K562 (cell line): ENCODE results near the gene APEX1. TPM values are rescaled to one million over a fixed set of nuclear protein-coding genes. Genes with fewer than 3 reads are reported as not detected.
A peak's percentile ranks its signal among the peaks of the same experiment; 100 is the strongest.

Experiments
- ATAC-seq: fragments of 200-7000 bp; cut with Tn5 transposase; 3 replicates; pipeline ENCODE4 v1.9.1; 2020; ENCODE audit warnings: moderate library complexity
- BruUV-seq: library from RNA; stranded (reverse); fragments of 400-500 nt; replicated peaks from 2 replicates; lab custom pipeline; 2021; lab: Mats Ljungman, UMichigan
- CTCF ChIA-PET: fragments of 300-600 bp; formaldehyde crosslinking; extraction: SDS; loops from one replicate; lab custom pipeline; 2021; ENCODE audit warnings: low intra/inter-chr PET ratio; lab: Yijun Ruan, JAX
- POLR2A ChIA-PET: fragments of 300-600, 350-650 bp; sonication (Branson Sonifier 250); formaldehyde crosslinking; extraction: SDS; loops from one replicate; lab custom pipeline; 2021; ENCODE audit warnings: antibody characterized with exemption, inconsistent platforms; lab: Yijun Ruan, JAX
- DNase-seq, 4 experiments: peaks; one replicate each; pipeline versions ENCODE4 v3.0.0 to v3.0.0-alpha.2; 2011 to 2018; ENCODE audit warnings: low spot score in 3 of 4, mixed read lengths in 3 of 4; ENCODE audit errors: extremely low read depth in 1 of 4
- FAIRE-seq: peaks from 2 replicates; lab custom pipeline; 2011; peaks lifted over from hg19 to GRCh38; lab: Jason Lieb, UNC
- H2AFZ ChIP-seq: 2 replicates; pipeline ENCODE4 v1.6.0; 2011; ENCODE audit warnings: low read depth, low read length, control low read depth, inconsistent platforms
- H3K27ac ChIP-seq: fragments of 200-600 bp; 3 replicates; pipeline ENCODE4 v1.8.0; 2011; ENCODE audit warnings: low read depth, mild to moderate bottlenecking, control low read depth, inconsistent platforms, low read length, moderate library complexity, mixed read lengths; ENCODE audit errors: extremely low read depth
- H3K27me3 ChIP-seq, 2 experiments: fragments of 300-600 bp in 1 of 2; 2 replicates in 1 of 2; 3 replicates in 1 of 2; pipeline versions ENCODE4 v1.6.0 to v1.8.0; 2011; ENCODE audit warnings: inconsistent platforms in 2 of 2, low read length in 2 of 2, mild to moderate bottlenecking in 1 of 2, mixed read lengths in 1 of 2, moderate library complexity in 1 of 2; ENCODE audit not compliant: control insufficient read depth in 2 of 2, insufficient read depth in 2 of 2
- H3K36me3 ChIP-seq: fragments of 300-600 bp; 3 replicates; pipeline ENCODE4 v1.8.0; 2011; ENCODE audit warnings: mild to moderate bottlenecking, low read length, inconsistent platforms; ENCODE audit not compliant: control insufficient read depth, insufficient read depth
- H3K4me1 ChIP-seq, 2 experiments: fragments of 200-600 bp in 1 of 2; replicated peaks in 1 of 2; 2 replicates in 1 of 2; 3 replicates in 1 of 2; pipeline versions ENCODE4 v1.5.1 to v1.8.0; 2011; ENCODE audit warnings: inconsistent platforms in 2 of 2, low read length in 2 of 2, mild to moderate bottlenecking in 1 of 2, mixed read lengths in 1 of 2, moderate library complexity in 1 of 2; ENCODE audit not compliant: control insufficient read depth in 2 of 2, insufficient read depth in 2 of 2
- H3K4me2 ChIP-seq: 2 replicates; pipeline ENCODE4 v1.6.1; 2011; ENCODE audit warnings: low read length, control low read depth, inconsistent platforms, mixed read lengths; ENCODE audit not compliant: insufficient read depth
- H3K4me3 ChIP-seq: fragments of 200-600 bp; sonication (generic), shearing (Covaris generic); 2 replicates; pipeline ENCODE4 v1.5.1; 2016; ENCODE audit warnings: control low read depth, inconsistent platforms
- H3K79me2 ChIP-seq: fragments of 200-600 bp; 3 replicates; pipeline ENCODE4 v1.8.0; 2011; ENCODE audit warnings: low read length, inconsistent platforms; ENCODE audit not compliant: control insufficient read depth, insufficient read depth
- H3K9ac ChIP-seq, 2 experiments: 2 replicates each; pipeline versions ENCODE4 v1.6.0 to v1.6.1; 2011; ENCODE audit warnings: low read depth in 2 of 2, low read length in 2 of 2, control low read depth in 1 of 2, inconsistent platforms in 1 of 2, mild to moderate bottlenecking in 1 of 2, mixed read lengths in 1 of 2; ENCODE audit not compliant: insufficient read depth in 1 of 2
- H3K9me1 ChIP-seq: one replicate; pipeline ENCODE4 v1.6.0; 2011; ENCODE audit warnings: inconsistent platforms, mild to moderate bottlenecking, low read length, moderate library complexity; ENCODE audit not compliant: control insufficient read depth, insufficient read depth
- H3K9me3 ChIP-seq: replicated peaks from 2 replicates; pipeline ENCODE4 v1.5.1; 2011; ENCODE audit warnings: low read depth, low read length, inconsistent platforms; ENCODE audit not compliant: control insufficient read depth, insufficient read depth
- H4K20me1 ChIP-seq: replicated peaks from 2 replicates; pipeline ENCODE4 v1.6.1; 2011; ENCODE audit warnings: low read length, inconsistent platforms, mixed read lengths; ENCODE audit not compliant: control insufficient read depth, insufficient read depth
- NRF1 ChIP-seq, 2 experiments: fragments of 450-650 bp; IDR thresholded peaks in 1 of 2; conservative IDR thresholded peaks in 1 of 2; 2 replicates each; pipeline ENCODE4 v1.6.1; 2014; ENCODE audit warnings: mild to moderate bottlenecking in 2 of 2
- ZFX ChIP-seq: sonication (generic); formaldehyde crosslinking; IDR thresholded peaks from 2 replicates; pipeline ENCODE4 v1.8.0; 2022; ENCODE audit warnings: mild to moderate bottlenecking, missing genetic modification reagents, moderate library complexity
- ZNF583 ChIP-seq: fragments of 250-450 bp; sonication (Bioruptor Pico); IDR thresholded peaks from 2 replicates; pipeline ENCODE4 v1.4.0; 2020
- WGBS: fragments of 100-300 bp; shearing (Covaris generic); methylation state at CpG from one replicate; pipeline ENCODE4 v1.1.6; 2016; ENCODE audit warnings: low coverage, mixed read lengths; ENCODE audit not compliant: insufficient coverage; ENCODE audit errors: missing lambda C conversion rate; 5-methylcytosine and 5-hydroxymethylcytosine counted together
- in situ Hi-C: fragments of 300-500 bp; cut with MboI; formaldehyde crosslinking; loops from 4 replicates; pipeline ENCODE4 v1.15.0; 2018; ENCODE audit warnings: inconsistent platforms, mixed read lengths
- intact Hi-C: fragments of 100-400 bp; cut with micrococcal nuclease; formaldehyde crosslinking; loops from 2 replicates; pipeline ENCODE4 v1.14.2; 2022
- polyA plus RNA-seq, 8 experiments: library from polyadenylated mRNA; depleted of rRNA in 4 of 8; stranded (reverse) in 5 of 8; unstranded in 3 of 8; fragments of >200 nt; fragmentation: Nextera tagmentation in 2 of 8; fragmentation: Illumina TruSeq in 1 of 8; extraction: Ambion mirVana in 2 of 8; extraction: Trizol in 1 of 8; gene quantifications; 2 replicates each; pipeline versions ENCODE4 v1.2.1 to v1.2.3, GENCODE V29; 2011 to 2014; ENCODE audit warnings: inconsistent platforms in 1 of 8, missing spikeins in 1 of 8
- total RNA-seq, 7 experiments: library from RNA; depleted of rRNA in 6 of 7; stranded (reverse); fragments of >200 nt in 6 of 7; fragmentation: Illumina TruSeq in 2 of 7; extraction: Trizol in 2 of 7; gene quantifications; 2 replicates each; pipeline versions ENCODE4 v1.2.1 to v1.2.3, GENCODE V29; 2011 to 2021; ENCODE audit warnings: low replicate concordance in 1 of 7
- TF ChIP-seq, protein P1 (sequence below): fragments of 450-650 bp; IDR thresholded peaks from 2 replicates; pipeline ENCODE4 v1.6.1; 2016; ENCODE audit warnings: mild to moderate bottlenecking, moderate library complexity

APEX1 gene
- total and polyA plus RNA-seq, 9 of the 15 experiments (the other 6 are each of a cell fraction or from before 2014, with no cell fraction given): 50.2 to 274 (median 158) TPM

DNA sequence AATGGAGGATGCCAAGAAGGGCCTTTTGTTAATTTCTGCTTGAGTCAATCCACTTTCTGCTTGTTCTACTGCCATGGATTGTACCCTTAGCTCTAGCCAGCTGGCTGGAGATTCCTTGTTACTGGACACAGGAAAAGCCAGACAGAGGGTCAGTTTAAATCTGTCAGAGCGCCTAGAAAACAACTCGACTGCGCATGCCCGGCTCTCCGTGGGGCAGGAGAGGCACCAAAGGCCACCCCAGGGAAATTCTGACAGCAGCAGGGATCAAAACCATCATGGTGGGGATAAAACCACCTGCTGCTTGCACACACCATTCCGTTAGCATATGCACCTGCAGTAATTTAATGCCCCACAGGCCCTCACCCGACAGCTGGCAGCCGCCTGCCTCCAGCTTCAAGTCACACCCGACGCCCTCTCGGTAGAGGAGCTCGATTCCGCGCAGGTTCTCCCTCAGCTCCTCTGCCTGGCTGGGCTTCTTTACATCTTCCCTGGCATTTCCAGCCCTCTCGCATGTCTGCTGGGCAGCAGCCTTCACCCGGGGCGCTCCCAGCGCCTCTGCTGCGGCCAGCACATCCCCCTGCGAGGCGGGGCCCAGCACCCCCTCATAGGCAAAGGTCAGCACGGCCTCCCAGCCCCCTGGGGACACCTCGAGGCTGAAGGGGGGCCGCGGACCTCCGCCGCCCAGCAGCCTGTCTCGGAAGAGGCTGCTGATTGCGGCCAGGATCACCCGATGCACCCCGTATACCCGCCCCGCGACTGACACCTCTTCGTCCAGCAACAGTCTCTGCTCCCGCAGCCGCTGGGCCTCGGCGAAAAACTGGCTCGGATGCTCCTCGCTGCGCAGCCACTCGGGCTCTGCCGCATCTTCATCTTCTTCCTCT, 20.1 kb upstream of the APEX1 start:
- Histone ChIP-seq H3K4me3 (no peak overlapping the region), H3K36me3 (no peaks in the 10 kb centered on the region), H3K9me3 (no peaks in the 10 kb centered on the region), H3K79me2 (no peaks in the 10 kb centered on the region), H4K20me1 (no peaks in the 10 kb centered on the region), H3K4me2 (no peak overlapping the region), H3K27ac (no peak overlapping the region), H3K9me1 (no peaks in the 10 kb centered on the region), H3K4me1 (peaks cover 4 to 13% of the 10 kb centered on the region in 2 experiments; a peak in 4 of 5 replicates), H3K9ac (no peak overlapping the region), H2AFZ (no peak overlapping the region), H3K27me3 (no peaks in the 10 kb centered on the region)
- POLR2A ChIA-PET: no interaction called here
- DNase-seq (no peak), ATAC-seq (no peak), FAIRE-seq (no peak)
- BruUV-seq: no TSS peak
- intact Hi-C loops (no loop called here), in situ Hi-C loops (no loop called here)
- TF ChIP-seq ZNF583 (CRISPR knock-in tag) (no peak), NRF1 (conservative IDR thresholded peaks at IDR 0.05 in 1 of 2, IDR thresholded peaks at IDR 0.05 in 1 of 2) (peak; percentile 25 to 31; a peak in 2 of 4 replicates), ZFX (CRISPR knock-in tag) (no peak)
- TF ChIP-seq, protein P1, sequence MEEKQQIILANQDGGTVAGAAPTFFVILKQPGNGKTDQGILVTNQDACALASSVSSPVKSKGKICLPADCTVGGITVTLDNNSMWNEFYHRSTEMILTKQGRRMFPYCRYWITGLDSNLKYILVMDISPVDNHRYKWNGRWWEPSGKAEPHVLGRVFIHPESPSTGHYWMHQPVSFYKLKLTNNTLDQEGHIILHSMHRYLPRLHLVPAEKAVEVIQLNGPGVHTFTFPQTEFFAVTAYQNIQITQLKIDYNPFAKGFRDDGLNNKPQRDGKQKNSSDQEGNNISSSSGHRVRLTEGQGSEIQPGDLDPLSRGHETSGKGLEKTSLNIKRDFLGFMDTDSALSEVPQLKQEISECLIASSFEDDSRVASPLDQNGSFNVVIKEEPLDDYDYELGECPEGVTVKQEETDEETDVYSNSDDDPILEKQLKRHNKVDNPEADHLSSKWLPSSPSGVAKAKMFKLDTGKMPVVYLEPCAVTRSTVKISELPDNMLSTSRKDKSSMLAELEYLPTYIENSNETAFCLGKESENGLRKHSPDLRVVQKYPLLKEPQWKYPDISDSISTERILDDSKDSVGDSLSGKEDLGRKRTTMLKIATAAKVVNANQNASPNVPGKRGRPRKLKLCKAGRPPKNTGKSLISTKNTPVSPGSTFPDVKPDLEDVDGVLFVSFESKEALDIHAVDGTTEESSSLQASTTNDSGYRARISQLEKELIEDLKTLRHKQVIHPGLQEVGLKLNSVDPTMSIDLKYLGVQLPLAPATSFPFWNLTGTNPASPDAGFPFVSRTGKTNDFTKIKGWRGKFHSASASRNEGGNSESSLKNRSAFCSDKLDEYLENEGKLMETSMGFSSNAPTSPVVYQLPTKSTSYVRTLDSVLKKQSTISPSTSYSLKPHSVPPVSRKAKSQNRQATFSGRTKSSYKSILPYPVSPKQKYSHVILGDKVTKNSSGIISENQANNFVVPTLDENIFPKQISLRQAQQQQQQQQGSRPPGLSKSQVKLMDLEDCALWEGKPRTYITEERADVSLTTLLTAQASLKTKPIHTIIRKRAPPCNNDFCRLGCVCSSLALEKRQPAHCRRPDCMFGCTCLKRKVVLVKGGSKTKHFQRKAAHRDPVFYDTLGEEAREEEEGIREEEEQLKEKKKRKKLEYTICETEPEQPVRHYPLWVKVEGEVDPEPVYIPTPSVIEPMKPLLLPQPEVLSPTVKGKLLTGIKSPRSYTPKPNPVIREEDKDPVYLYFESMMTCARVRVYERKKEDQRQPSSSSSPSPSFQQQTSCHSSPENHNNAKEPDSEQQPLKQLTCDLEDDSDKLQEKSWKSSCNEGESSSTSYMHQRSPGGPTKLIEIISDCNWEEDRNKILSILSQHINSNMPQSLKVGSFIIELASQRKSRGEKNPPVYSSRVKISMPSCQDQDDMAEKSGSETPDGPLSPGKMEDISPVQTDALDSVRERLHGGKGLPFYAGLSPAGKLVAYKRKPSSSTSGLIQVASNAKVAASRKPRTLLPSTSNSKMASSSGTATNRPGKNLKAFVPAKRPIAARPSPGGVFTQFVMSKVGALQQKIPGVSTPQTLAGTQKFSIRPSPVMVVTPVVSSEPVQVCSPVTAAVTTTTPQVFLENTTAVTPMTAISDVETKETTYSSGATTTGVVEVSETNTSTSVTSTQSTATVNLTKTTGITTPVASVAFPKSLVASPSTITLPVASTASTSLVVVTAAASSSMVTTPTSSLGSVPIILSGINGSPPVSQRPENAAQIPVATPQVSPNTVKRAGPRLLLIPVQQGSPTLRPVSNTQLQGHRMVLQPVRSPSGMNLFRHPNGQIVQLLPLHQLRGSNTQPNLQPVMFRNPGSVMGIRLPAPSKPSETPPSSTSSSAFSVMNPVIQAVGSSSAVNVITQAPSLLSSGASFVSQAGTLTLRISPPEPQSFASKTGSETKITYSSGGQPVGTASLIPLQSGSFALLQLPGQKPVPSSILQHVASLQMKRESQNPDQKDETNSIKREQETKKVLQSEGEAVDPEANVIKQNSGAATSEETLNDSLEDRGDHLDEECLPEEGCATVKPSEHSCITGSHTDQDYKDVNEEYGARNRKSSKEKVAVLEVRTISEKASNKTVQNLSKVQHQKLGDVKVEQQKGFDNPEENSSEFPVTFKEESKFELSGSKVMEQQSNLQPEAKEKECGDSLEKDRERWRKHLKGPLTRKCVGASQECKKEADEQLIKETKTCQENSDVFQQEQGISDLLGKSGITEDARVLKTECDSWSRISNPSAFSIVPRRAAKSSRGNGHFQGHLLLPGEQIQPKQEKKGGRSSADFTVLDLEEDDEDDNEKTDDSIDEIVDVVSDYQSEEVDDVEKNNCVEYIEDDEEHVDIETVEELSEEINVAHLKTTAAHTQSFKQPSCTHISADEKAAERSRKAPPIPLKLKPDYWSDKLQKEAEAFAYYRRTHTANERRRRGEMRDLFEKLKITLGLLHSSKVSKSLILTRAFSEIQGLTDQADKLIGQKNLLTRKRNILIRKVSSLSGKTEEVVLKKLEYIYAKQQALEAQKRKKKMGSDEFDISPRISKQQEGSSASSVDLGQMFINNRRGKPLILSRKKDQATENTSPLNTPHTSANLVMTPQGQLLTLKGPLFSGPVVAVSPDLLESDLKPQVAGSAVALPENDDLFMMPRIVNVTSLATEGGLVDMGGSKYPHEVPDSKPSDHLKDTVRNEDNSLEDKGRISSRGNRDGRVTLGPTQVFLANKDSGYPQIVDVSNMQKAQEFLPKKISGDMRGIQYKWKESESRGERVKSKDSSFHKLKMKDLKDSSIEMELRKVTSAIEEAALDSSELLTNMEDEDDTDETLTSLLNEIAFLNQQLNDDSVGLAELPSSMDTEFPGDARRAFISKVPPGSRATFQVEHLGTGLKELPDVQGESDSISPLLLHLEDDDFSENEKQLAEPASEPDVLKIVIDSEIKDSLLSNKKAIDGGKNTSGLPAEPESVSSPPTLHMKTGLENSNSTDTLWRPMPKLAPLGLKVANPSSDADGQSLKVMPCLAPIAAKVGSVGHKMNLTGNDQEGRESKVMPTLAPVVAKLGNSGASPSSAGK: no peak
- 49% methylated on average over 10 of the region's 44 CpGs for WGBS
- CTCF ChIA-PET: no interaction called here
